Loucy (cell line): ENCODE results near the gene GPR107.
"Not testable (repeated sequence)": the region's sequence is repeated elsewhere in the genome, so short reads cannot be mapped to it uniquely, and the experiment has no call there.

Source experiments
- CTCF ChIP-seq: fragments of 200-600 bp; sonication (generic); conservative IDR thresholded peaks from 2 replicates; pipeline ENCODE4 v1.5.1; 2014; ENCODE audit warnings: mild to moderate bottlenecking, antibody characterized with exemption, low read length
- EZH2phosphoT487 ChIP-seq: fragments of 200-600 bp; IDR thresholded peaks from 2 replicates; pipeline ENCODE4 v1.6.1; 2018; ENCODE audit warnings: antibody characterized with exemption, mild to moderate bottlenecking, moderate library complexity, borderline replicate concordance

- not testable (repeated sequence) for TF ChIP-seq CTCF, EZH2phosphoT487
These were observed 44.2 kb upstream of the GPR107 start for GRCh38 chr9:130009546-130009945.
